Measurements from ENCODE around the gene EIF4A3. TPM values are rescaled to one million over a fixed set of nuclear protein-coding genes. Genes with fewer than 3 reads are reported as not detected.

The EIF4A3 gene
- polyA plus RNA-seq, 1 of the 3 experiments (the other 2 are of a cell fraction) = 335 TPM

DNA sequence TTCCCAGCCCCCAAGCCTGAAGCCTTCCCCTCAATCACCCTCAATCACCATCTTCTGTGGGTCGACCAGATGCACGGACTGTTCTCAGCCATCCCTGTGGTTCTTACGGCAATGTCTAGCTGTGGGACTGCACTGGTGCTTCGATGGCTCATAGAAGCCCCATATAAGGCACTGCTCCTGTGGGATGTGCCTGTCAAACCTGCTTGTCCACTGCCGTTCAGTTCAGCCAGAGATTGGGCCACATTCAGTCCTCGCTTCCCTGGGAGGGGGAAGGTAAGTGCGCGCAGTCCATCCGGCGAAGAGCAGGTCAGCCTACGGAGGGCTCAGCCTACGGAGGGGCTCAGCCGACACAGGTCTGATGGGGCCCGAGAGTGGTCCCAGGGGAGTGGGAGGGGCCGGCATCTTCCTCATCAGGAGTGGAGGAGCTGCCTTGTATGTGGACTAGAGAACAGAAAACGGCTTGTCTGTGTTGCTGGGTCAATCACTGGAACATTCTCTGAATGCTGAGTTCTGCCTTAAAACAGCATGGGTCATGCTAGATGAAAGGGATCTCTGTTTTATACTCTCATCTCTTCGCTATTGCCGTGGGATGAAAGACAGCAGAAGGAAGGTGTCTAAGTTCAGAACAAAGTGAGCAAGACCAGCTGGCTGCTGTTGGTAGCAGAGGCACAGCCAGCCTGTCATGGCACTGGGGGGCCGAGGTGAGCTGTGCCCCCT lies 23.0 kb upstream of the EIF4A3 start, which contains the start of gene CARD14:
TSS of gene CARD14 (plus strand) at position 247 of the 717 bp plus-strand sequence. CDS start 11,409 bp downstream, outside the sequence.
- Histone ChIP-seq H3K4me2 (no peak within 1 kb of the TSS), H3K9me3 (no peaks in the 10 kb centered on the region), H2AFZ (ENCODE audit: low read depth) (no peak within 1 kb of the TSS), H3K4me3 (ENCODE audit: low read depth in 2 of 2, low read length in 1 of 2) (no peak within 1 kb of the TSS), H3K79me2 (ENCODE audit: insufficient read depth) (no peaks in the 10 kb centered on the region), H3F3A (replicated peaks; ENCODE audit: insufficient read depth) (no peaks in the 10 kb centered on the region), H3K27me3 (ENCODE audit: insufficient read depth) (peaks cover under 1% of the 10 kb centered on the region), H3K4me1 (ENCODE audit: control insufficient read depth in 1 of 2, insufficient read depth in 2 of 2, low read depth in 1 of 2, low read length in 1 of 2) (no peaks in the 10 kb centered on the region), H3K9me2 (no peaks in the 10 kb centered on the region), H3K9ac (no peak within 1 kb of the TSS), H3K36me3 (replicated peaks in 1 of 2; ENCODE audit: control insufficient read depth in 1 of 2, insufficient read depth in 2 of 2, low read length in 1 of 2) (no peaks in the 10 kb centered on the region), H3K27ac (ENCODE audit: low read depth in 2 of 2, low read length in 1 of 2) (no peak within 1 kb of the TSS), H4K20me1 (ENCODE audit: insufficient read depth) (no peaks in the 10 kb centered on the region)
- peak; percentile 24 for DNase-seq
- TF ChIP-seq RXRA (IDR thresholded peaks at IDR 0.05; ENCODE audit: borderline replicate concordance, low read depth) (no peak), EP300 (IDR thresholded peaks at IDR 0.05; ENCODE audit: borderline replicate concordance in 1 of 2, low read depth in 1 of 2, low read length in 1 of 2) (no peak), RAD21 (IDR thresholded peaks at IDR 0.05; ENCODE audit: low read length) (no peak), CHD2 (IDR thresholded peaks at IDR 0.05; ENCODE audit: low read length, partially characterized antibody) (no peak), FOXM1 (IDR thresholded peaks at IDR 0.05; ENCODE audit: low read depth) (no peak), GABPA (IDR thresholded peaks at IDR 0.05; ENCODE audit: low read depth) (no peak), RFX5 (IDR thresholded peaks at IDR 0.05; ENCODE audit: low read length) (no peak), FOXJ3 (CRISPR knock-in tag; IDR thresholded peaks at IDR 0.05) (no peak), SMC3 (IDR thresholded peaks at IDR 0.05; ENCODE audit: low read depth, low read length) (no peak), TEAD4 (IDR thresholded peaks at IDR 0.05; ENCODE audit: borderline replicate concordance, insufficient read depth) (no peak), JUND (IDR thresholded peaks at IDR 0.05) (no peak), YY1 (IDR thresholded peaks at IDR 0.05; ENCODE audit: low read depth) (no peak), TAF1 (IDR thresholded peaks at IDR 0.05; ENCODE audit: borderline replicate concordance, low read depth, low read length) (no peak)
- TF ChIP-seq, protein P1, sequence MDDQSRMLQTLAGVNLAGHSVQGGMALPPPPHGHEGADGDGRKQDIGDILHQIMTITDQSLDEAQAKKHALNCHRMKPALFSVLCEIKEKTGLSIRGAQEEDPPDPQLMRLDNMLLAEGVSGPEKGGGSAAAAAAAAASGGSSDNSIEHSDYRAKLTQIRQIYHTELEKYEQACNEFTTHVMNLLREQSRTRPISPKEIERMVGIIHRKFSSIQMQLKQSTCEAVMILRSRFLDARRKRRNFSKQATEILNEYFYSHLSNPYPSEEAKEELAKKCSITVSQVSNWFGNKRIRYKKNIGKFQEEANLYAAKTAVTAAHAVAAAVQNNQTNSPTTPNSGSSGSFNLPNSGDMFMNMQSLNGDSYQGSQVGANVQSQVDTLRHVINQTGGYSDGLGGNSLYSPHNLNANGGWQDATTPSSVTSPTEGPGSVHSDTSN (IDR thresholded peaks at IDR 0.05) = no peak
- TF ChIP-seq, protein P2, sequence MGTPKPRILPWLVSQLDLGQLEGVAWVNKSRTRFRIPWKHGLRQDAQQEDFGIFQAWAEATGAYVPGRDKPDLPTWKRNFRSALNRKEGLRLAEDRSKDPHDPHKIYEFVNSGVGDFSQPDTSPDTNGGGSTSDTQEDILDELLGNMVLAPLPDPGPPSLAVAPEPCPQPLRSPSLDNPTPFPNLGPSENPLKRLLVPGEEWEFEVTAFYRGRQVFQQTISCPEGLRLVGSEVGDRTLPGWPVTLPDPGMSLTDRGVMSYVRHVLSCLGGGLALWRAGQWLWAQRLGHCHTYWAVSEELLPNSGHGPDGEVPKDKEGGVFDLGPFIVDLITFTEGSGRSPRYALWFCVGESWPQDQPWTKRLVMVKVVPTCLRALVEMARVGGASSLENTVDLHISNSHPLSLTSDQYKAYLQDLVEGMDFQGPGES (IDR thresholded peaks at IDR 0.05; ENCODE audit: low read depth, low read length) = no peak
- TF ChIP-seq, protein P3, sequence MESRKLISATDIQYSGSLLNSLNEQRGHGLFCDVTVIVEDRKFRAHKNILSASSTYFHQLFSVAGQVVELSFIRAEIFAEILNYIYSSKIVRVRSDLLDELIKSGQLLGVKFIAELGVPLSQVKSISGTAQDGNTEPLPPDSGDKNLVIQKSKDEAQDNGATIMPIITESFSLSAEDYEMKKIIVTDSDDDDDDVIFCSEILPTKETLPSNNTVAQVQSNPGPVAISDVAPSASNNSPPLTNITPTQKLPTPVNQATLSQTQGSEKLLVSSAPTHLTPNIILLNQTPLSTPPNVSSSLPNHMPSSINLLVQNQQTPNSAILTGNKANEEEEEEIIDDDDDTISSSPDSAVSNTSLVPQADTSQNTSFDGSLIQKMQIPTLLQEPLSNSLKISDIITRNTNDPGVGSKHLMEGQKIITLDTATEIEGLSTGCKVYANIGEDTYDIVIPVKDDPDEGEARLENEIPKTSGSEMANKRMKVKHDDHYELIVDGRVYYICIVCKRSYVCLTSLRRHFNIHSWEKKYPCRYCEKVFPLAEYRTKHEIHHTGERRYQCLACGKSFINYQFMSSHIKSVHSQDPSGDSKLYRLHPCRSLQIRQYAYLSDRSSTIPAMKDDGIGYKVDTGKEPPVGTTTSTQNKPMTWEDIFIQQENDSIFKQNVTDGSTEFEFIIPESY (IDR thresholded peaks at IDR 0.05; ENCODE audit: borderline replicate concordance, low read depth) = no peak
- TF ChIP-seq, protein P4, sequence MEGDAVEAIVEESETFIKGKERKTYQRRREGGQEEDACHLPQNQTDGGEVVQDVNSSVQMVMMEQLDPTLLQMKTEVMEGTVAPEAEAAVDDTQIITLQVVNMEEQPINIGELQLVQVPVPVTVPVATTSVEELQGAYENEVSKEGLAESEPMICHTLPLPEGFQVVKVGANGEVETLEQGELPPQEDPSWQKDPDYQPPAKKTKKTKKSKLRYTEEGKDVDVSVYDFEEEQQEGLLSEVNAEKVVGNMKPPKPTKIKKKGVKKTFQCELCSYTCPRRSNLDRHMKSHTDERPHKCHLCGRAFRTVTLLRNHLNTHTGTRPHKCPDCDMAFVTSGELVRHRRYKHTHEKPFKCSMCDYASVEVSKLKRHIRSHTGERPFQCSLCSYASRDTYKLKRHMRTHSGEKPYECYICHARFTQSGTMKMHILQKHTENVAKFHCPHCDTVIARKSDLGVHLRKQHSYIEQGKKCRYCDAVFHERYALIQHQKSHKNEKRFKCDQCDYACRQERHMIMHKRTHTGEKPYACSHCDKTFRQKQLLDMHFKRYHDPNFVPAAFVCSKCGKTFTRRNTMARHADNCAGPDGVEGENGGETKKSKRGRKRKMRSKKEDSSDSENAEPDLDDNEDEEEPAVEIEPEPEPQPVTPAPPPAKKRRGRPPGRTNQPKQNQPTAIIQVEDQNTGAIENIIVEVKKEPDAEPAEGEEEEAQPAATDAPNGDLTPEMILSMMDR (IDR thresholded peaks at IDR 0.05) = no peak
- POLR2A ChIA-PET = no interaction called here
- WGBS (ENCODE audit: low lambda C conversion rate) = 72% methylated on average over 19 of the region's 19 CpGs
- CTCF ChIA-PET = no interaction called here
